ENCODE measurements around the gene CHRD. TPM values are rescaled to one million over a fixed set of nuclear protein-coding genes. Genes with fewer than 3 reads are reported as not detected.

The CHRD gene
- total RNA-seq, result 1.5 and 5.1 TPM in 2 replicates

GRCh38 chr3:184379358-184380184 lies at the start of gene CHRD:
TSS of gene CHRD (plus strand) at chr3:184380054. CDS start at chr3:184380319, 265 bp downstream.

GRCh38 chr3:184337399-184337714 lies 42.5 kb upstream of the CHRD start, which contains the start of gene FAM131A:
TSS of gene FAM131A (plus strand) at chr3:184337600. CDS start at chr3:184337631, 31 bp downstream.

GRCh38 chr3:184361532-184361931 lies 18.3 kb upstream of the CHRD start, which contains the start of the genes CLCN2 and POLR2H:
TSS of gene CLCN2 (minus strand) at chr3:184361605. CDS start at chr3:184361479, 126 bp downstream.
TSS of gene POLR2H (plus strand) at chr3:184361710. CDS start at chr3:184363493, 1,783 bp downstream.

GRCh38 chr3:184377882-184378445 lies 1.9 kb upstream of the CHRD start, which contains the start of gene THPO:
TSS of gene THPO (minus strand) at chr3:184378207. CDS start at chr3:184376259, 1,948 bp downstream.

Other genes starting within 250 kb of the CHRD start
- gene EIF2B5, start 244.7 kb upstream of the CHRD start, total RNA-seq, result 9.3 and 27.5 TPM in 2 replicates
- 51.8 and 57.9 TPM in 2 replicates for gene DVL3, start 224.7 kb upstream of the CHRD start, total RNA-seq
- 319 and 405 TPM in 2 replicates for gene AP2M1, start 205.2 kb upstream of the CHRD start, total RNA-seq
- 50.2 and 73.2 TPM in 2 replicates for gene ABCF3, start 193.9 kb upstream of the CHRD start, total RNA-seq
- not detected in 2 replicates for gene VWA5B2, start 150.5 kb upstream of the CHRD start, total RNA-seq
- 65.1 and 65.7 TPM in 2 replicates for gene ALG3, start 131.1 kb upstream of the CHRD start, total RNA-seq
- 6.1 and 6.5 TPM in 2 replicates for gene EEF1AKMT4, start 130.4 kb upstream of the CHRD start, total RNA-seq
- 0.12 TPM in 1 of 2 replicates, not detected in the other for gene CAMK2N2, start 118.5 kb upstream of the CHRD start, total RNA-seq
- gene ECE2, start 104.0 kb upstream of the CHRD start, total RNA-seq, result not detected in 2 replicates
- gene PSMD2, start 80.8 kb upstream of the CHRD start, total RNA-seq, result 270 and 297 TPM in 2 replicates
- gene EIF4G1, start 65.4 kb upstream of the CHRD start, total RNA-seq, result 231 and 272 TPM in 2 replicates
- 21.1 and 28.6 TPM in 2 replicates for gene FAM131A, start 42.5 kb upstream of the CHRD start, total RNA-seq
- gene CLCN2, start 18.4 kb upstream of the CHRD start, total RNA-seq, result 2.2 and 2.5 TPM in 2 replicates
- 53.4 and 88.9 TPM in 2 replicates for gene POLR2H, start 18.3 kb upstream of the CHRD start, total RNA-seq
- gene THPO, start 1.8 kb upstream of the CHRD start, total RNA-seq, result not detected in 2 replicates
- 7.4 and 13.8 TPM in 2 replicates for gene EPHB3, start 181.7 kb downstream of the CHRD start, total RNA-seq

All from pericardium fibroblast (primary cell).